ENCODE measurements around the gene CCDC142.
A peak's percentile ranks its signal among the peaks of the same experiment; 100 is the strongest.

CCDC142 gene

GRCh38 chr2:74512744-74513604, 30.2 kb upstream of the CCDC142 start:
- no peak for DNase-seq (ENCODE audit: extremely low read depth, low read depth)
- TF ChIP-seq CTCF (IDR thresholded peaks at IDR 0.05; ENCODE audit: low read depth, low read length, missing control alignments): no peak
- H3K4me3 ChIP-seq (replicated peaks; ENCODE audit: low read depth, low read length): no peak overlapping the region

- TF ChIP-seq CTCF (IDR thresholded peaks at IDR 0.05; ENCODE audit: low read depth, low read length, missing control alignments): no peak
- H3K4me3 ChIP-seq (replicated peaks; ENCODE audit: low read depth, low read length): no peak overlapping the region
- DNase-seq (ENCODE audit: extremely low read depth, low read depth): no peak
Measured at GRCh38 chr2:74511104-74511989, 28.5 kb upstream of the CCDC142 start.

- no peak for DNase-seq (ENCODE audit: extremely low read depth, low read depth)
- no peak for TF ChIP-seq CTCF (IDR thresholded peaks at IDR 0.05; ENCODE audit: low read depth, low read length, missing control alignments)
- no peak overlapping the region for H3K4me3 ChIP-seq (replicated peaks; ENCODE audit: low read depth, low read length)
Measured at GRCh38 chr2:74510272-74510671, 27.5 kb upstream of the CCDC142 start.

- H3K4me3 ChIP-seq (replicated peaks; ENCODE audit: low read depth, low read length): peak overlapping the region; percentile 73
Measured at GRCh38 chr2:74507926-74508520, 25.2 kb upstream of the CCDC142 start.

GRCh38 chr2:74507145-74507925, 24.5 kb upstream of the CCDC142 start, which contains the start of gene PCGF1:
TSS of gene PCGF1 (minus strand) at chr2:74507695. CDS start at chr2:74507668, 27 bp downstream.
- peak within 1 kb of the TSS; percentile 73 for H3K4me3 ChIP-seq (replicated peaks; ENCODE audit: low read depth, low read length)
- DNase-seq (ENCODE audit: extremely low read depth, low read depth): peak; percentile 92
- TF ChIP-seq CTCF (IDR thresholded peaks at IDR 0.05; ENCODE audit: low read depth, low read length, missing control alignments): peak; percentile 60

More at GRCh38 chr2:74507926-74508520, 25.2 kb upstream of the CCDC142 start:
- DNase-seq (ENCODE audit: extremely low read depth, low read depth): peak; percentile 49
- TF ChIP-seq CTCF (IDR thresholded peaks at IDR 0.05; ENCODE audit: low read depth, low read length, missing control alignments): no peak

All from HFF-Myc (cell line).